Naive thymus-derived CD4-positive, alpha-beta T cell (primary cell): ENCODE data around the gene QRFPR. TPM values are rescaled to one million over a fixed set of nuclear protein-coding genes. Genes with fewer than 3 reads are reported as not detected.

Source experiments
- ATAC-seq: fragments of 150-1000 bp; cut with Tn5 transposase; 2 replicates; pipeline ENCODE4 v1.10.0; 2021; ENCODE audit warnings: mild to moderate bottlenecking, moderate library complexity
- CTCF ChIA-PET: fragments of 350-600 bp; sonication (Branson Sonifier 250); formaldehyde crosslinking; loops from one replicate; lab custom pipeline; 2021; ENCODE audit warnings: antibody characterized with exemption; lab: Charles Lee
- POLR2A ChIA-PET: fragments of 350-600 bp; sonication (Branson Sonifier 250); formaldehyde crosslinking; loops from one replicate; lab custom pipeline; 2021; ENCODE audit warnings: antibody characterized with exemption, inconsistent platforms; lab: Charles Lee
- DNase-seq, 9 donors: peaks; one replicate each; pipeline versions ENCODE4 v3.0.0 to v3.0.0-alpha.2; 2020 to 2022; ENCODE audit warnings: mixed read lengths in 1 of 9
- H3K27ac ChIP-seq: one replicate; pipeline ENCODE4 v1.7.0; 2013; ENCODE audit warnings: mild to moderate bottlenecking, low read depth, low read length, moderate library complexity
- H3K27me3 ChIP-seq, 2 donors: one replicate each; pipeline ENCODE4 v1.7.0; 2013; ENCODE audit warnings: low read length in 2 of 2, mild to moderate bottlenecking in 2 of 2, moderate library complexity in 2 of 2; ENCODE audit not compliant: control insufficient read depth in 2 of 2, insufficient read depth in 2 of 2
- H3K36me3 ChIP-seq, 3 experiments: 1 replicate in 2 of 3; 2 replicates in 1 of 3; pipeline ENCODE4 v1.7.0; 2013; ENCODE audit warnings: low read length in 3 of 3, mild to moderate bottlenecking in 3 of 3, moderate library complexity in 1 of 3; ENCODE audit not compliant: insufficient read depth in 3 of 3, control insufficient read depth in 2 of 3
- H3K4me1 ChIP-seq, 2 donors: one replicate each; pipeline ENCODE4 v1.7.0; 2013; ENCODE audit warnings: low read length in 2 of 2, mild to moderate bottlenecking in 2 of 2, moderate library complexity in 1 of 2; ENCODE audit not compliant: control insufficient read depth in 2 of 2, insufficient read depth in 2 of 2
- H3K4me3 ChIP-seq: 2 replicates; pipeline ENCODE4 v1.7.0; 2013; ENCODE audit warnings: mild to moderate bottlenecking, low read length
- H3K9me3 ChIP-seq, 3 experiments: 1 replicate in 2 of 3; 2 replicates in 1 of 3; pipeline ENCODE4 v1.7.0; 2013; ENCODE audit warnings: low read length in 3 of 3; ENCODE audit not compliant: control insufficient read depth in 2 of 3
- H3K27ac Mint-ChIP-seq, 9 donors: one replicate each; pipeline ENCODE4 v1.8.0; 2020 to 2022; ENCODE audit warnings: mixed read lengths in 9 of 9, mild to moderate bottlenecking in 8 of 9, moderate library complexity in 5 of 9, inconsistent platforms in 2 of 9
- H3K27me3 Mint-ChIP-seq, 5 donors: one replicate each; pipeline ENCODE4 v1.8.0; 2021 to 2022; ENCODE audit warnings: mixed read lengths in 5 of 5, mild to moderate bottlenecking in 1 of 5
- H3K36me3 Mint-ChIP-seq, 5 donors: one replicate each; pipeline ENCODE4 v1.8.0; 2020 to 2022; ENCODE audit warnings: mixed read lengths in 5 of 5, mild to moderate bottlenecking in 3 of 5, inconsistent platforms in 1 of 5
- H3K4me1 Mint-ChIP-seq, 7 donors: one replicate each; pipeline ENCODE4 v1.8.0; 2020 to 2022; ENCODE audit warnings: mixed read lengths in 7 of 7, mild to moderate bottlenecking in 3 of 7, inconsistent platforms in 1 of 7
- H3K4me3 Mint-ChIP-seq, 10 donors: one replicate each; pipeline ENCODE4 v1.8.0; 2020 to 2022; ENCODE audit warnings: mild to moderate bottlenecking in 10 of 10, mixed read lengths in 10 of 10, moderate library complexity in 6 of 10, inconsistent platforms in 2 of 10
- H3K9me3 Mint-ChIP-seq, 11 donors: one replicate each; pipeline ENCODE4 v1.8.0; 2020 to 2022; ENCODE audit warnings: mixed read lengths in 11 of 11, mild to moderate bottlenecking in 4 of 11, inconsistent platforms in 1 of 11, moderate library complexity in 1 of 11
- intact Hi-C, 2 donors: fragments of 100-400 bp; cut with micrococcal nuclease; formaldehyde crosslinking; loops; one replicate each; pipeline ENCODE4 v1.15.1; 2023
- polyA plus RNA-seq, 2 donors: library from polyadenylated mRNA; unstranded; fragments of 300-500 nt; fragmentation: Illumina TruSeq; gene quantifications; one replicate each; pipeline ENCODE4 v1.2.3, GENCODE V29; 2021
- total RNA-seq, 6 experiments: library from RNA in 5 of 6; stranded (reverse) in 5 of 6; gene quantifications; 1 replicate in 5 of 6; 2 replicates in 1 of 6; pipeline ENCODE4 v1.2.3 and lab custom pipeline; 2021 to 2026

Gene QRFPR
- total and polyA plus RNA-seq, 7 experiments from 2014 or later = not detected

- intact Hi-C loops = loop anchor here (1.0 to 5.0 kb wide), 6 partner anchors 57 to 1268 kb away; no protein-coding TSS in a partner anchor
- DNase-seq (no peak), ATAC-seq (no peak)
- H3K27ac Mint-ChIP-seq = no peak overlapping the region
- H3K27me3 Mint-ChIP-seq = peaks cover 0 to 16% (median 0%) of the 10 kb centered on the region in 5 donors
- H3K36me3 ChIP-seq = no peaks in the 10 kb centered on the region
- H3K4me3 Mint-ChIP-seq = no peak overlapping the region
- H3K4me1 Mint-ChIP-seq = peaks cover 3 to 19% (median 15%) of the 10 kb centered on the region in 7 donors
- no peaks in the 10 kb centered on the region for H3K27me3 ChIP-seq
- peaks cover 0 to 2% (median 0%) of the 10 kb centered on the region in 11 donors for H3K9me3 Mint-ChIP-seq
- peaks cover 0 to 9% of the 10 kb centered on the region in 2 donors for H3K4me1 ChIP-seq
- H3K27ac ChIP-seq = no peak overlapping the region
- H3K4me3 ChIP-seq = no peak overlapping the region
- ChIA-PET POLR2A (no interaction called here), CTCF (no interaction called here)
- no peaks in the 10 kb centered on the region for H3K9me3 ChIP-seq
- no peaks in the 10 kb centered on the region for H3K36me3 Mint-ChIP-seq
Observed at GRCh38 chr4:121308828-121309227, 72.0 kb downstream of the QRFPR start.

GRCh38 chr4:121308328-121308663, 72.5 kb downstream of the QRFPR start:
- Mint-ChIP-seq H3K36me3 (no peaks in the 10 kb centered on the region), H3K4me3 (no peak overlapping the region), H3K4me1 (peaks cover 3 to 19% (median 15%) of the 10 kb centered on the region in 7 donors), H3K27me3 (peaks cover 0 to 16% (median 0%) of the 10 kb centered on the region in 5 donors), H3K9me3 (peaks cover 0 to 2% (median 0%) of the 10 kb centered on the region in 11 donors), H3K27ac (no peak overlapping the region)
- peaks cover 0 to 9% of the 10 kb centered on the region in 2 donors for H3K4me1 ChIP-seq
- H3K27ac ChIP-seq = no peak overlapping the region
- ChIA-PET POLR2A (no interaction called here), CTCF (interaction anchor here (0.6 to 1.7 kb wide), 6 partner anchors 9 to 1153 kb away, joined by 3 to 10 read pairs (median 3); no protein-coding TSS in a partner anchor)
- H3K4me3 ChIP-seq = no peak overlapping the region
- DNase-seq = no peak
- no peaks in the 10 kb centered on the region for H3K27me3 ChIP-seq
- H3K36me3 ChIP-seq = no peaks in the 10 kb centered on the region
- intact Hi-C loops = loop anchor here (1.0 to 5.0 kb wide), 6 partner anchors 56 to 1269 kb away; no protein-coding TSS in a partner anchor
- no peaks in the 10 kb centered on the region for H3K9me3 ChIP-seq
- no peak for ATAC-seq

- intact Hi-C loops = loop anchor here (1.0 to 5.0 kb wide), 11 partner anchors 51 to 1270 kb away; no protein-coding TSS in a partner anchor
- POLR2A ChIA-PET = no interaction called here
- peak overlapping the region in 1 of 9 donors; percentile 39 for H3K27ac Mint-ChIP-seq
Observed at GRCh38 chr4:121307445-121308327, 73.1 kb downstream of the QRFPR start.

GRCh38 chr4:121306931-121307330, 73.9 kb downstream of the QRFPR start:
- DNase-seq (no peak), ATAC-seq (no peak)
- H3K27ac ChIP-seq = no peak overlapping the region
- H3K36me3 Mint-ChIP-seq = no peaks in the 10 kb centered on the region
- H3K27ac Mint-ChIP-seq = no peak overlapping the region
- no peaks in the 10 kb centered on the region for H3K36me3 ChIP-seq
- H3K4me1 ChIP-seq = peaks cover 0 to 9% of the 10 kb centered on the region in 2 donors
- peaks cover 0 to 2% (median 0%) of the 10 kb centered on the region in 11 donors for H3K9me3 Mint-ChIP-seq
- H3K4me3 Mint-ChIP-seq = no peak overlapping the region
- peaks cover 3 to 19% (median 15%) of the 10 kb centered on the region in 7 donors for H3K4me1 Mint-ChIP-seq
- ChIA-PET CTCF (interaction anchor here (0.6 to 1.7 kb wide), 4 partner anchors 114 to 1216 kb away, joined by 3 to 10 read pairs (median 6); no protein-coding TSS in a partner anchor), POLR2A (no interaction called here)
- no peak overlapping the region for H3K4me3 ChIP-seq
- no peaks in the 10 kb centered on the region for H3K27me3 ChIP-seq
- H3K9me3 ChIP-seq = no peaks in the 10 kb centered on the region
- intact Hi-C loops = loop anchor here (1.0 to 5.0 kb wide), 10 partner anchors 51 to 1270 kb away; no protein-coding TSS in a partner anchor
- H3K27me3 Mint-ChIP-seq = peaks cover 0 to 20% (median 0%) of the 10 kb centered on the region in 5 donors

More at GRCh38 chr4:121307445-121308327, 73.1 kb downstream of the QRFPR start:
- ATAC-seq (peak; percentile 70), DNase-seq (peak in 7 of 9 donors; percentile 10 to 52 (median 33))
- H3K4me3 Mint-ChIP-seq = no peak overlapping the region
- H3K9me3 ChIP-seq = no peaks in the 10 kb centered on the region
- H3K4me1 Mint-ChIP-seq = peaks cover 3 to 19% (median 15%) of the 10 kb centered on the region in 7 donors
- no peaks in the 10 kb centered on the region for H3K36me3 Mint-ChIP-seq
- no peaks in the 10 kb centered on the region for H3K36me3 ChIP-seq
- peaks cover 0 to 17% (median 0%) of the 10 kb centered on the region in 5 donors for H3K27me3 Mint-ChIP-seq
- no peak overlapping the region for H3K27ac ChIP-seq
- CTCF ChIA-PET = interaction anchor here (0.6 to 1.7 kb wide), 12 partner anchors 8 to 1217 kb away, joined by 3 to 10 read pairs (median 3); no protein-coding TSS in a partner anchor
- peaks cover 0 to 9% of the 10 kb centered on the region in 2 donors for H3K4me1 ChIP-seq
- H3K27me3 ChIP-seq = no peaks in the 10 kb centered on the region
- peaks cover 0 to 2% (median 0%) of the 10 kb centered on the region in 11 donors for H3K9me3 Mint-ChIP-seq
- no peak overlapping the region for H3K4me3 ChIP-seq

GRCh38 chr4:121304893-121305292, 75.9 kb downstream of the QRFPR start:
- H3K4me3 Mint-ChIP-seq = no peak overlapping the region
- CTCF ChIA-PET = interaction anchor here (1.4 kb wide), 1 partner anchor 113 kb away, joined by 3 read pairs; no protein-coding TSS in a partner anchor
- no peak overlapping the region for H3K27ac ChIP-seq
- H3K36me3 ChIP-seq = no peaks in the 10 kb centered on the region
- H3K27me3 ChIP-seq = no peaks in the 10 kb centered on the region
- peaks cover 0 to 2% (median 0%) of the 10 kb centered on the region in 11 donors for H3K9me3 Mint-ChIP-seq
- no peak for DNase-seq
- peaks cover 0 to 9% of the 10 kb centered on the region in 2 donors for H3K4me1 ChIP-seq
- H3K4me1 Mint-ChIP-seq = peaks cover 3 to 19% (median 15%) of the 10 kb centered on the region in 7 donors
- no peak overlapping the region for H3K4me3 ChIP-seq
- H3K27me3 Mint-ChIP-seq = peaks cover 0 to 18% (median 0%) of the 10 kb centered on the region in 5 donors
- H3K36me3 Mint-ChIP-seq = no peaks in the 10 kb centered on the region
- intact Hi-C loops = loop anchor here (5.0 kb wide), 4 partner anchors 53 to 1272 kb away; no protein-coding TSS in a partner anchor
- H3K9me3 ChIP-seq = no peaks in the 10 kb centered on the region
- no peak overlapping the region for H3K27ac Mint-ChIP-seq
- POLR2A ChIA-PET = no interaction called here
- ATAC-seq = no peak

GRCh38 chr4:121299367-121299766, 81.5 kb downstream of the QRFPR start:
- Histone ChIP-seq H3K4me1 (no peaks in the 10 kb centered on the region), H3K27ac (no peak overlapping the region), H3K27me3 (no peaks in the 10 kb centered on the region), H3K4me3 (no peak overlapping the region), H3K36me3 (no peaks in the 10 kb centered on the region), H3K9me3 (no peaks in the 10 kb centered on the region)
- DNase-seq = no peak
- H3K36me3 Mint-ChIP-seq = no peaks in the 10 kb centered on the region
- no peaks in the 10 kb centered on the region for H3K9me3 Mint-ChIP-seq
- H3K4me1 Mint-ChIP-seq = no peaks in the 10 kb centered on the region
- no peak overlapping the region for H3K4me3 Mint-ChIP-seq
- H3K27me3 Mint-ChIP-seq = peaks cover 0 to 21% (median 0%) of the 10 kb centered on the region in 5 donors
- ChIA-PET CTCF (interaction anchor here (0.8 kb wide), 1 partner anchor 9 kb away, joined by 3 read pairs; no protein-coding TSS in a partner anchor), POLR2A (no interaction called here)
- no peak overlapping the region for H3K27ac Mint-ChIP-seq
- intact Hi-C loops = no loop called here
- ATAC-seq = no peak
